Gastroesophageal sphincter (tissue), 4 donors: Measurements from ENCODE around the gene DLGAP4. TPM values are rescaled to one million over a fixed set of nuclear protein-coding genes. Genes with fewer than 3 reads are reported as not detected.

Source experiments
- ATAC-seq: fragments of 150-250 bp; one replicate; pipeline ENCODE4 v1.9.1; 2016; ENCODE audit warnings: mild to moderate bottlenecking, moderate library complexity
- H3K27ac ChIP-seq, 4 donors: fragments of 200-600 bp; sonication (generic) in 3 of 4; 1 replicate in 3 of 4; 2 replicates in 1 of 4; pipeline ENCODE4 v1.5.1; 2016 to 2019
- H3K27me3 ChIP-seq: fragments of 200-600 bp; sonication (generic); one replicate; pipeline ENCODE4 v1.5.1; 2019
- H3K36me3 ChIP-seq, 2 donors: fragments of 200-600 bp; sonication (generic); one replicate each; pipeline ENCODE4 v1.5.1; 2019; ENCODE audit warnings: control low read depth in 1 of 2
- H3K4me1 ChIP-seq, 3 donors: fragments of 200-600 bp; sonication (generic); 1 replicate in 2 of 3; 2 replicates in 1 of 3; pipeline ENCODE4 v1.5.1; 2016 to 2019; ENCODE audit warnings: control low read depth in 2 of 3
- H3K4me3 ChIP-seq, 2 donors: fragments of 200-600 bp; sonication (generic); one replicate each; pipeline ENCODE4 v1.5.1; 2019; ENCODE audit warnings: mild to moderate bottlenecking in 1 of 2, moderate library complexity in 1 of 2
- H3K9me3 ChIP-seq, 3 donors: fragments of 200-600 bp; sonication (generic); one replicate each; pipeline ENCODE4 v1.5.1; 2017 to 2019; ENCODE audit warnings: control low read depth in 2 of 3
- CTCF ChIP-seq, 4 experiments: fragments of 200-600 bp in 2 of 4; fragments of 450-650 bp in 2 of 4; sonication (generic) in 1 of 4; IDR thresholded peaks; one replicate each; pipeline ENCODE4 v1.5.1; 2017 to 2019; ENCODE audit warnings: antibody characterized with exemption in 4 of 4, mild to moderate bottlenecking in 2 of 4, moderate library complexity in 2 of 4
- EP300 ChIP-seq: sonication (generic); formaldehyde crosslinking; IDR thresholded peaks from one replicate; pipeline ENCODE4 v1.6.1; 2017; ENCODE audit warnings: antibody characterized with exemption, mild to moderate bottlenecking
- POLR2A ChIP-seq, 2 donors: fragments of 450-650 bp; IDR thresholded peaks; one replicate each; pipeline ENCODE4 v1.6.1; 2017; ENCODE audit warnings: antibody characterized with exemption in 2 of 2, mild to moderate bottlenecking in 2 of 2, moderate library complexity in 1 of 2
- POLR2AphosphoS5 ChIP-seq: sonication (generic); formaldehyde crosslinking; IDR thresholded peaks from one replicate; pipeline ENCODE4 v1.6.1; 2017; ENCODE audit warnings: antibody characterized with exemption
- WGBS, 2 donors: methylation state at CpG; one replicate each; pipeline ENCODE4 v1.1.5; 2018; ENCODE audit warnings: low coverage in 1 of 2; 5-methylcytosine and 5-hydroxymethylcytosine counted together
- total RNA-seq, 4 donors: library from RNA; depleted of rRNA; stranded (reverse); fragments of >200 nt; gene quantifications; one replicate each; pipeline ENCODE4 v1.1.0, GENCODE V29; 2016

Gene DLGAP4
- total RNA-seq, 4 donors from 2014 or later, result 35.5 to 76.1 (median 42.2) TPM

DNA sequence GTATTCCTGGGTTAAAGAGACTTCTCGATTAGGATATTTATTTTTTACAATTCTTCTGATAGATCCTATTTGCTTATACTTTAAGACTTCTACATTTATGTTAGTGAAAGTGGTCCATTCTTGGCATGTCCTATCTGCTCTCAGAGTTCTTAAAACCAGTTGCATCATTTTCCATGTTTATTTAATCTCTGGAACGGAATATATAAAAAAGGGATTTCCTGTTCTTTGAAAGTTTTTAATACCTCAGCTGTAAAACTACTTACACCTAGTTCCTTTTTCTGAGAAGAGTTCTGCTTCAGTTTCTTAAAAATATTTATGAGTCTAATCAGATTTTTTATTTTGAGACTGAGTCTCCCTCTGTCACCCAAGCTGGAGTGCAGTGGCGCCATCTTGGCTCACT, 217.2 kb downstream of the DLGAP4 start:
- peak overlapping the region in 3 of 4 donors; percentile 49 to 78 (median 50) for H3K27ac ChIP-seq
- H3K4me1 ChIP-seq, result peaks cover 0 to 78% (median 3%) of the 10 kb centered on the region in 3 donors
- H3K4me3 ChIP-seq, result no peak overlapping the region
- 50 to 57% methylated on average over 2 of the region's 3 CpGs for WGBS, 2 donors
- no peak for ATAC-seq
- no peaks in the 10 kb centered on the region for H3K27me3 ChIP-seq
- TF ChIP-seq EP300 (no peak), POLR2A (IDR thresholded peaks at IDR 0.05) (no peak), CTCF (IDR thresholded peaks at IDR 0.05) (no peak), POLR2AphosphoS5 (no peak)
- H3K36me3 ChIP-seq, result peaks cover 0 to 86% of the 10 kb centered on the region in 2 donors
- no peaks in the 10 kb centered on the region for H3K9me3 ChIP-seq

GRCh38 chr20:36525620-36526365, 219.7 kb downstream of the DLGAP4 start:
- peak; percentile 10 for ATAC-seq
- peak overlapping the region in 3 of 4 donors; percentile 77 to 83 (median 78) for H3K27ac ChIP-seq

DNA sequence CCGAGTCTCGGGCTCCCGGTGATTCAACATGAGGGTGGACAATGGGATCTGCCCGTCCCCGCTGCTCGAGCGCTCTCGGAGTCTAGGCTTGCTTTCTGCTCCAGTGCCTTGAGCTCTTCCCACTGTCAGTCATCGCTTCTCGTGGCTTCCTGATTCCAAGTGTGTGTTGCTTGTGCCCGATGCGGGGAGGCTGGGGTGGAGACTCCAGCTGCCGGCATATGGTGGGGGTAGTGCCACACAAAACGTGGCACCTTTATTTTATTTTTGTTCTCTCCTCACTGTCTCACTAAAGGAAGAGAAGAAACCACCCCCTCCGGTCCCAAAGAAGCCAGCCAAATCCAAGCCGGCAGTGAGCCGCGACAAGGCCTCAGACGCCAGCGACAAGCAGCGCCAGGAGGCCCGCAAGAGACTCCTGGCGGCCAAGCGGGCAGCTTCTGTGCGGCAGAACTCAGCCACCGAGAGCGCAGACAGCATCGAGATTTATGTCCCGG, 220.4 kb downstream of the DLGAP4 start:
- Histone ChIP-seq H3K27ac (peak overlapping the region; percentile 43 to 83 (median 78)), H3K36me3 (peaks cover 0 to 72% of the 10 kb centered on the region in 2 donors)

More at GRCh38 chr20:36525620-36526365, 219.7 kb downstream of the DLGAP4 start:
- no peak overlapping the region for H3K4me3 ChIP-seq
- H3K9me3 ChIP-seq, result no peaks in the 10 kb centered on the region
- peaks cover 0 to 78% of the 10 kb centered on the region in 2 donors for H3K36me3 ChIP-seq
- no peaks in the 10 kb centered on the region for H3K27me3 ChIP-seq
- WGBS, 2 donors, result 72 to 78% methylated on average over 3 to 5 of the region's 17 CpGs
- TF ChIP-seq POLR2AphosphoS5 (no peak), POLR2A (IDR thresholded peaks at IDR 0.05) (no peak), EP300 (no peak), CTCF (IDR thresholded peaks at IDR 0.05) (no peak)
- peaks cover 0 to 81% (median 3%) of the 10 kb centered on the region in 3 donors for H3K4me1 ChIP-seq

DNA sequence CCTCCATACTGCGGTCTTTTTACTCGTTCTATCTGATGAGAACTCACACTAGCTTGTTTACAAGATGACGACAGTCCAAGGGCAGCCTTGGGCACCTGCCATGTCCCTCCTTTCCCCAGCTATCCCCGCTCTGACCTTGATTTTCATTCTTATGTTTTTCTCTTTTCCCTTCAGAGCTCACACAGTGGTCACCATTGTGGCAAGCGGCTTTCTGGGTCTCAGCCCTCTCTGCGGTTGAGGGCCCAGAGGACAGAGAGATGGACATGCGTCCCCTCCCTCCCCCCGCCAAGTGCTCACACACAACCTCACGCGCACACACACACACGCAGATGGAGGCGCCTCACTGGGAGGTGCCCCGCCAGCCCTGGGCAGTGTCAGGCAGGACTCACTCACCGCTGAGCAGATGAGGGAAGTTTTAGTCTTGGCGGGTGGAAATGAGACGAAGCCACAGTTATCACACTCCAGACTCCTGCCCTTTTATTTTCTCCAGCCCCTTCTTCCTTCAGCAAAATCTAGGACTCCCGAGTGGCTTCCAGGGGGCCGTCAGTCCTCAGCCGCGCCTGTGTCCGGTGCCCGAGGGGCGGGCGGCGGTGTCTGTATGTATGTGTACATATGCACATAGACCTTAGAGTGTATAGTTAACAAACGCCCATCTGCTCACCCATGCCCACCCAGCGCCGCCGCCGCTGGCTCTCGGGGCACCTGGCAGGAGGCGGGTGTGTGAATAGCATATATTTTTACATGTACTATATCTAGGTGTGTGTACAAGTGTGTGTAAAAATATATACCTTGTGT, 221.4 kb downstream of the DLGAP4 start:
- H3K27ac ChIP-seq, result peak overlapping the region; percentile 3 to 83 (median 78)

More for the DNA sequence above, 220.4 kb downstream of the DLGAP4 start:
- H3K27me3 ChIP-seq, result no peaks in the 10 kb centered on the region
- peaks cover 0 to 73% (median 3%) of the 10 kb centered on the region in 3 donors for H3K4me1 ChIP-seq
- no peaks in the 10 kb centered on the region for H3K9me3 ChIP-seq
- TF ChIP-seq POLR2A (IDR thresholded peaks at IDR 0.05) (no peak), CTCF (IDR thresholded peaks at IDR 0.05) (no peak), POLR2AphosphoS5 (no peak), EP300 (no peak)
- H3K4me3 ChIP-seq, result no peak overlapping the region
- no peak for ATAC-seq
- 71 to 100% methylated on average over 2 to 9 of the region's 29 CpGs for WGBS, 2 donors

More for the DNA sequence above, 221.4 kb downstream of the DLGAP4 start:
- peak; percentile 85 for ATAC-seq
- Histone ChIP-seq H3K4me3 (no peak overlapping the region), H3K4me1 (peaks cover 0 to 63% (median 3%) of the 10 kb centered on the region in 3 donors), H3K36me3 (peaks cover 0 to 63% of the 10 kb centered on the region in 2 donors), H3K9me3 (no peaks in the 10 kb centered on the region), H3K27me3 (no peaks in the 10 kb centered on the region)
- TF ChIP-seq POLR2AphosphoS5, result peak; percentile 71
- TF ChIP-seq POLR2A (IDR thresholded peaks at IDR 0.05), result no peak
- WGBS, 2 donors, result 71 to 85% methylated on average over 12 to 20 of the region's 32 CpGs
